HepG2 (cell line): Measurements from ENCODE around the gene KCNMA1.

Experiments
- ATF5 ChIP-seq: sonication (generic); formaldehyde crosslinking; IDR thresholded peaks from 2 replicates; pipeline ENCODE4 v1.4.0; 2020; ENCODE audit warnings: mild to moderate bottlenecking, low read depth, missing genetic modification reagents
- ATM ChIP-seq: fragments of 450-650 bp; IDR thresholded peaks from 2 replicates; pipeline ENCODE4 v1.7.1; 2017; ENCODE audit warnings: mild to moderate bottlenecking, borderline replicate concordance
- BHLHE40 ChIP-seq: IDR thresholded peaks from 2 replicates; pipeline ENCODE4 v1.6.1; 2011; ENCODE audit warnings: low read length, improper control_type of control experiment
- CREB1 ChIP-seq, 2 experiments: fragments of 450-650 bp in 1 of 2; IDR thresholded peaks; 2 replicates each; pipeline ENCODE4 v1.6.1; 2016 to 2017; ENCODE audit warnings: control low read depth in 1 of 2, mild to moderate bottlenecking in 1 of 2, missing compliant biosample characterization in 1 of 2, missing genetic modification characterization in 1 of 2
- EZH2 ChIP-seq: conservative IDR thresholded peaks from 2 replicates; pipeline ENCODE4 v1.6.1; 2012; ENCODE audit warnings: mild to moderate bottlenecking, low read depth, low read length, moderate library complexity
- POLR2A ChIP-seq, 2 experiments: IDR thresholded peaks; 2 replicates each; pipeline ENCODE4 v1.6.1; 2011; ENCODE audit warnings: low read depth in 2 of 2, low read length in 2 of 2, mild to moderate bottlenecking in 1 of 2, moderate library complexity in 1 of 2; ENCODE audit not compliant: insufficient read depth in 1 of 2
- RAD21 ChIP-seq: fragments of 450-650 bp; formaldehyde crosslinking; IDR thresholded peaks from 2 replicates; pipeline ENCODE4 v1.5.0; 2020; ENCODE audit warnings: mild to moderate bottlenecking
- TEAD3 ChIP-seq: optimal IDR thresholded peaks from 2 replicates; pipeline ENCODE3; 2016; ENCODE audit warnings: borderline replicate concordance
- THRA ChIP-seq: sonication (generic); formaldehyde crosslinking; IDR thresholded peaks from 2 replicates; pipeline ENCODE4 v1.4.0; 2020; ENCODE audit warnings: missing genetic modification reagents, borderline replicate concordance
- ZFP91 ChIP-seq: sonication (generic); formaldehyde crosslinking; IDR thresholded peaks from 2 replicates; pipeline ENCODE4 v1.9.0; 2022; ENCODE audit warnings: missing genetic modification reagents, mild to moderate bottlenecking, borderline replicate concordance
- ZFX ChIP-seq: sonication (generic); formaldehyde crosslinking; IDR thresholded peaks from 2 replicates; pipeline ENCODE4 v1.4.0; 2020; ENCODE audit warnings: mild to moderate bottlenecking, low read depth, missing genetic modification reagents, moderate library complexity
- ZNF451 ChIP-seq: sonication (generic); formaldehyde crosslinking; IDR thresholded peaks from 2 replicates; pipeline ENCODE4 v1.5.0; 2020; ENCODE audit warnings: mild to moderate bottlenecking, missing genetic modification reagents

GRCh38 chr10:77520290-77520689, 117.3 kb downstream of the KCNMA1 start:
- TF ChIP-seq THRA (CRISPR knock-in tag) = no peak
- TF ChIP-seq ZNF451 (CRISPR knock-in tag) = no peak
- no peak for TF ChIP-seq POLR2A (IDR thresholded peaks at IDR 0.05; ENCODE audit: insufficient read depth in 1 of 2, low read depth in 2 of 2, low read length in 2 of 2)
- no peak for TF ChIP-seq ZFX (CRISPR knock-in tag)
- no peak for TF ChIP-seq EZH2
- TF ChIP-seq CREB1 (IDR thresholded peaks at IDR 0.05) = no peak
- no peak for TF ChIP-seq CREB1 (CRISPR knock-in tag; IDR thresholded peaks at IDR 0.05)
- no peak for TF ChIP-seq BHLHE40
- no peak for TF ChIP-seq TEAD3 (CRISPR knock-in tag)
- no peak for TF ChIP-seq ATM
- TF ChIP-seq ZFP91 (CRISPR knock-in tag) = no peak
- TF ChIP-seq RAD21 (CRISPR knock-in tag) = no peak
- no peak for TF ChIP-seq ATF5 (CRISPR knock-in tag)
